HG03135 (cell line): Measurements from ENCODE around the gene NNT.

Source experiments
- ATAC-seq: cut with Tn5 transposase; IDR thresholded peaks from one replicate; pipeline ENCODE4 v1.9.1; 2021; ENCODE audit warnings: mild to moderate bottlenecking, moderate library complexity; ENCODE audit not compliant: unreplicated experiment

The NNT gene

DNA sequence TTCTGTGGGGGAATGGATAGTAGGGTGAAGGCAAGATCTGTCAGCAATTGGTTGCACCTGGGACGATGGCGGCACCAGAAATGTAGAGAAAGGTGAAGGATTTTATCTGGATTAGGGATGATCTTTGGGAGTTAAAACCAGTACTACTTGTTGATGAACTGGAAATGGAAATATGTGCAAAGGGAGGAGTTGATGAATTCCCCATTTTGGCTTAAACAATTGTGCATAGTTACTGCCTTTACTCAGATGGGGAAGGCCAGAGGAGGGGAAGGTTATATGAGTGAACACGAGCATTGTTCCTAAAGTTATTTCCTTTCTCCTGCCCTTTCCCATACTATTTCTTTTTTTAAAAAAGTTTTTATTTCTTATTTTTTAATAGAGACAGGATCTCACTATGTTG lies 19.1 kb downstream of the NNT start:
- ATAC-seq: no peak

DNA sequence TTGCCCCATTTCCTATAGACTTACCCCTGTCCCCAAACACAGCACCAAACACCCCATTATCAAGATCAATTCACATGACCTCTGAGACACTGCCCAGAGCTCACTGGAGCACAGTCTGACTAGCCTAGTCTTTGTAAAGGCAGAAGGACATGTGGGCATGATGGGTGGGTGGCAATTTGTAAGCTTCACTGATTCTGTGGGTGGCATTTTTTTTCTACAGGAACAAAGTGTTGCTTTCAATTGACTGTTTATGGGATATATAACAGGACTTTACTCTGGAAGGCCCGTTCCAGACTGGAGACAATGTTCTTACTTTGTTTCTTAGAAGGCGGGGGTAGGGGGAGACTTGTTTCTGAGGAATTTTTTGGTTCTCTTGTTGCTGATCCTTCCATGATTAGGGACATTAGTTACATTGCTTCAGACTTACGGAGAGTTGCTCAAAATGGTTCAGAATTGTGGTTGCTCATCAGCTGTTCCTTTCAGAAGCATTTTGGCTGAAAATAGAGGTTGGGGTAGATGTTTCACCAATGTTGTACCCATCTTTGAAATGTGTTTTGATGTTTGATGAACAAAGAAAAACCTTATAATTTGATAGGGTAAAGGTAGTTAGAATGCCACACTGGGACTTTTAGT lies 20.2 kb downstream of the NNT start:
- no peak for ATAC-seq

DNA sequence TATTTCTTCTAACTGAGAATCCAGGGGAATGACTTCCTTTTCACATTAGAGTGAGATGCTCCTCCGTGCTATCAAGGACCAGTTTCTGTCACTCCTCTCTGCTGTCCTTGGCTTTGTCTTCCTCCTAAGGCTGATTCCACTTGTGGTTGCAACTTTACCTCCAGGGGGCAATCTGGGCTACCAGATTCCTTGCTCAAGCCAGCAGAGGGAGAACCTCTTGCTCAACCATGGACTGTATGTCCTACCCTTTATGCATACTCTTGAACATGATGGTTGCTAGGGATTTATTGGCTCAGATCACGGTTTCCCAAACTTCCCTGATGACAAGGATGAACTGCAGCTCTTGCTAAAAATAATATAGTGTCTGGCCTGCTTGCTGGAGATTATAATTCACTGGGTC lies 24.0 kb downstream of the NNT start:
- ATAC-seq: no peak

DNA sequence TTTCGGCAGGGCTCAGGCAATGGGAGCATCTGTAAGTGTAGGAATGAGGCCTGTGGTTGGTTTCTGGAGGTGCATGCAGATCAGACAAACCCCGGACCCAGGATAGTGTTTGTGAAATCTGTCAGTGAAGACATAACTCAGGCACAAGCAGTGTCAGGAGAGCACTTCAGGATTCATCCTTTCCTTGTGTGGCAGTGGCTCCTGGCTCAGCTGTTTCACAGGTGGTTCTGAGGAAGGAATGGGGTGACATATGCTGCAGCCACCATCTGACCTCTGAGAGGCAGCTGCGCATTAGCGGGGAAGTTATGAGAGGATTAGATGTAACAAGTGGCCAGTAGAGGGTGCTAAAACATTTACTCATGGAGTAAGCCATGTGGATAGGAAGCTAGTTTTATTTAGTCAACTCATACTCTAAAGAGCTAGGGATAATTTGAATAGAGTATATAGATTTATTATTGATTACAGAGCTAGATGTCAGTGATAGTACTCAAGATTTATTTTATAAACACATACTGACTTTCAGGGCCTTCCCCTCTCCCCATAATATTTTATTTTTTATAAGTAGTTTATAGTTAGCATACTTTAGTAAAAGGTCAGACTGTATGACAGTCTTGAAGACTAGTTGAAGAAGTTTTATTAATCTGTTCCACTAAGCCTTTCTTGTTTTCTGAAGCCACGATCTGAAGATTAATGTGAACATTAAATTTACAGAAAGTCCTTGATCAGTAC lies 28.4 kb downstream of the NNT start:
- peak; percentile 93 for ATAC-seq

GRCh38 chr5:43634621-43635020 lies 31.6 kb downstream of the NNT start:
- no peak for ATAC-seq

GRCh38 chr5:43635374-43635773 lies 32.4 kb downstream of the NNT start:
- no peak for ATAC-seq

DNA sequence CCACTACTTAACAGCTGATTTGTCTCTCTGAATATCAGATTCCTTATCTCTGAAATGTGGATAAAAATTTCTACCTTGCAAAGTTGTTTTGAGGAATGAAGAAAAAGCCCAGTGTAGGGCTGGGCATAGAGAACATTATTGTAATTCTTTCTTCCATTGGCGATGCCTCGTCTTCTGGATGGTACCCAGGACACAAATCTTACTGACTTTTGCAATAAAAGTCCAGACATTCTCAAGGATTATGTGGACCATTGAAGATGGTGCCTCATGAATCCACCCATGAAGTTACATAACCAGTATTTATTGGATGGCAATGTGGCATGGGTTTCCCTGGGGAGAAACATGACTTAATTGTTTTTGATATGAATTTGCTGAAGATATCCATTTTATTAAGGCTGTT lies 33.1 kb downstream of the NNT start:
- ATAC-seq: no peak

GRCh38 chr5:43637416-43637815 lies 34.4 kb downstream of the NNT start:
- no peak for ATAC-seq

DNA sequence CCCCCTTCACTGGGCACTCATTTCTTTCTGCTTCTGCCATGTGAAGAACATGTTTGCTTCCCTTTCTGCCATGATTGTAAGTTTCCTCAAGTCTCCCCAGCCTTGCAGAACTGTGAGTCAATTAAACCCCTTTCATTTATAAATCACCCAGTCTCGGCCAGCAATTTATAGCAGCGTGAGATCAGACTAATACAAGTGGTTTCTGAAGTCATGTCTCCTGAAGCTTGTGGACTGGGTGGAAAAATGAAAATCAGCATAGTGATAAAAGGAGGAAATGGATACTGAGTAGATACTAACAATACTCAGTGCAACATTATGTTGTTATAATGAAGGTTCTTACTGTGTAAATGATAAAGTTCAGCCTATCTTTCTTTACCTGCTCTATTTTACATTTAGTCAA lies 35.1 kb downstream of the NNT start:
- ATAC-seq: no peak

- no peak for ATAC-seq
Measured at GRCh38 chr5:43638546-43638945, 35.6 kb downstream of the NNT start.

DNA sequence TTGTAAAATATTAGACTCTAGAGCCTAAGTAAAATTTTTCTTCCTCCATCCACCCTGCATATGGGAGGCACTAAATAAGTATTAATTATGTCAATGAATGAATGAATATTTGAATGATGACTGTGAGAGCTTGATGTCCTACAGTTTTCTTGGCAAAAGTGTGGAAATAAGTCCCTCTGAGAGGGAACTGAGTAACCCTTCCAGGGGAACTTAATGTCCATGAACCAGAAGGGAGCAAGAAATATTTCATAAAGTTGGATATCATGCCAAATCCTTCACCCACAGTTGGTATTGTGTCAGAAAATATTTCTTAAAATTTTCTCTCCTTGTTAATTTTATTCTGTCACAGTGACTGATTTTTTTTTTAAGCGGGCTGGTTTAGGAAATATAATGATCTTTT lies 36.6 kb downstream of the NNT start:
- ATAC-seq: no peak

DNA sequence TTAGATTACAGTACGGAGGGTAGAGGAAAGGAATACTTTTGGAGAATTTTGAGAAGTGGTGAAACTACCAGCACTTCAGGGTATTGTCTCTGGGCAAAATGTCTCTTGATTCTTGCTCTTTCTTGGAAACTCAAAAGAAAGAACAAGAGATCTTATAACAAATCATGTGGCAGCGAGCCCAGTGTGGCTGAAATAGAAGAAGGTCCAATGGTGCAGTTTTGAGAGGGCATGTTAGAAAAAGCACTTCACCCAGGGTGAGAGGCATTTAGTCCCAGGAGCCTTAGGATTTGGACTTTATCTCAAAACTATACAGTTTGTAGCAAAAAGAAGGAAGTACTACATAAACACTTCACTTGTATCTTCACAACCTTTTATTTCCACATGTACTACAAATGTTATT lies 39.4 kb downstream of the NNT start:
- ATAC-seq: no peak

- no peak for ATAC-seq
Measured at GRCh38 chr5:43643327-43643726, 40.3 kb downstream of the NNT start.

GRCh38 chr5:43643750-43644149 lies 40.8 kb downstream of the NNT start:
- no peak for ATAC-seq

- ATAC-seq: no peak
Measured at GRCh38 chr5:43646992-43647391, 44.0 kb downstream of the NNT start.

- no peak for ATAC-seq
Measured at GRCh38 chr5:43647789-43648188, 44.8 kb downstream of the NNT start.

GRCh38 chr5:43648499-43649124 lies 45.6 kb downstream of the NNT start:
- no peak for ATAC-seq

DNA sequence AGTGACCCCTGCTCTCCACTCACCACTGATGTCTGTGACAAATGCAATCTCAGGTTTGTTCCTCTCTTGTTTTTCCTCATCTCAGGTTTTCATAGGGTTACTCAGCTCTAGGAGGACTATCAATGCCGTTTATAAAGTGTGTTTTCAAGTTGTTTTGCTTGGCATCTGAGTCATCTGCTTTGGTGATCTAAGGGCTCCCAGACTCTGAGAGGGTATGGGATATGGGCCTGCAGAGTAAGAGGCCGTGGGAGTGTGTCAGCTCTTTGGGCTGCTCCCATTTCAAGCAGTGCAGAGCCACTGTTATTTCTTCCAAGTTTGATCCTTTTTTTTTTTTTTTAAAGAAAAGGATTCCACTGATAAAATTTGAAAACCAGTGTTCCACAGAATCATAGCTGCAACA lies 46.3 kb downstream of the NNT start:
- ATAC-seq: no peak

DNA sequence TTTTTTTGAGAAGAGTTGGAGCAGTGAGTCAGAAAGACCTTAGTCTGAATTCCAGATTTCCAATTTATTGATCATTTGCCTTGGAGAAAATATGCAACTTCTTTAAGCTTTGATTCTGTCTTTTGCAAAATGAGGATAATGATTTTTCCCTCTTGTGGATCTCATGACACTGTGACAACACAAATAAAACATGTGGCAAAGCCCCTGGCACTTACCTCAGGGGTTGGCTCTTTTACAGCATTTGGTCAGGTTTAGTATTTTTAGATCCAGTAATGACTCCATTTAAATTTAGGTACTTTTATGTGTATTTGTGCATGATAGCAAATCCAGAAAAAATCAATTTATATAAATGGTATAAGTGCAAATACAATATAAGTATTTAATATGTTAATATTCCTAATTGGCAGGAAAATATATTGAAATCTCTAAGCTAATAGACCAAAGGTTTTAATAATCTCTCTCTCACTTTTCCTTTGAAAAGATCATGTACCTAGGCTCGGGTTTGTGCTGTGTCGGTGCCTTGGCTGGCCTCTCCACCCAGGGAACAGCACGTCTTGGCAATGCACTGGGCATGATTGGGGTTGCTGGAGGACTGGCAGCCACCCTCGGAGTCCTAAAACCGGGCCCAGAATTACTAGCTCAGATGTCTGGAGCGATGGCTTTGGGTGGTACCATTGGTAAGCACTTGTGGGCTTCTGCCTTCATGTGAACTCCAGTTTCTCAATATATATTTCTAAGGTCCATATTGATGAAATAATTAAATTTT lies 49.7 kb downstream of the NNT start:
- ATAC-seq: no peak

GRCh38 chr5:43658509-43658908 lies 55.5 kb downstream of the NNT start:
- no peak for ATAC-seq

GRCh38 chr5:43659075-43659474 lies 56.1 kb downstream of the NNT start:
- no peak for ATAC-seq

DNA sequence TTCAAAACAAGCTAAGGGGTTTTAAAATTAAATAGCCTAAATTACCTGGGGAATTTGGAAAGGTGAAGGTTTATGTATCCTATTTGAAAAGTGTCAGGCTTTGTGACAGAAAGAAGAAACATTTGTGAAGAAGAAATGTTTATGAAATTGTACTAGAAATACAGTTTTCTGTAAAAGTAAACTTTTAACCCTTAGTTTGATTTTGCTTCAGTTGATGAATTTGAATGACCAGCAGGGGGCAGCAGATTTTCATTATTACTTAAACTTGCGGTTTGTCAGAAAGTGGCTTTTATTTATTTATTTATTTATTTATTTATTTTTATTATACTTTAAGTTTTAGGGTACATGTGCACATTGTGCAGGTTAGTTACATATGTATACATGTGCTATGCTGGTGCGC lies 58.1 kb downstream of the NNT start:
- no peak for ATAC-seq
